Adrenal gland (tissue), 12 donors: ENCODE data around the gene CCR7. TPM values are rescaled to one million over a fixed set of nuclear protein-coding genes. Genes with fewer than 3 reads are reported as not detected.
"Not testable (repeated sequence)": the region's sequence is repeated elsewhere in the genome, so short reads cannot be mapped to it uniquely, and the experiment has no call there.

Experiments used
- DNase-seq, 7 donors: peaks; one replicate each; pipeline ENCODE4 v3.0.0-alpha.2; 2019 to 2020
- H3K27ac ChIP-seq, 5 donors: fragments of 200-600 bp; sonication (generic) in 4 of 5; 1 replicate in 3 of 5; 2 replicates in 2 of 5; pipeline versions ENCODE4 v1.5.1 to v1.8.0; 2016 to 2020; ENCODE audit warnings: mild to moderate bottlenecking in 1 of 5
- H3K27me3 ChIP-seq: fragments of 200-600 bp; 2 replicates; pipeline ENCODE4 v1.8.0; 2021
- H3K36me3 ChIP-seq, 2 donors: fragments of 200-600 bp; replicated peaks in 1 of 2; 1 replicate in 1 of 2; 2 replicates in 1 of 2; pipeline versions ENCODE4 v1.5.1 to v1.8.0; 2018 to 2022
- H3K4me1 ChIP-seq, 2 donors: fragments of 200-600 bp; replicated peaks in 1 of 2; 1 replicate in 1 of 2; 2 replicates in 1 of 2; pipeline versions ENCODE4 v1.5.1 to v1.8.0; 2018 to 2021
- H3K4me3 ChIP-seq, 4 donors: fragments of 200-600 bp; sonication (generic) in 3 of 4; one replicate each; pipeline ENCODE4 v1.5.1; 2016 to 2018
- H3K9me3 ChIP-seq, 3 donors: fragments of 200-600 bp; sonication (generic) in 1 of 3; replicated peaks in 1 of 3; 1 replicate in 2 of 3; 2 replicates in 1 of 3; pipeline versions ENCODE4 v1.5.1 to v1.8.0; 2016 to 2021
- CTCF ChIP-seq, 6 experiments: fragments of 450-650 bp in 4 of 6; fragments of 200-600 bp in 2 of 6; sonication (generic) in 1 of 6; IDR thresholded peaks; 1 replicate in 5 of 6; 2 replicates in 1 of 6; pipeline versions ENCODE4 v1.5.1 to v1.8.0; 2016 to 2021; ENCODE audit warnings: antibody characterized with exemption in 6 of 6, mild to moderate bottlenecking in 2 of 6, moderate library complexity in 1 of 6
- POLR2A ChIP-seq, 2 donors: fragments of 450-650 bp; IDR thresholded peaks; one replicate each; pipeline ENCODE4 v1.6.1; 2017; ENCODE audit warnings: antibody characterized with exemption in 2 of 2, mild to moderate bottlenecking in 2 of 2, moderate library complexity in 1 of 2
- WGBS, 4 donors: extraction: QIAGEN DNeasy Blood & Tissue Kit in 2 of 4; methylation state at CpG; one replicate each; pipeline versions ENCODE4 v1.1.5 to v1.1.7; 2013 to 2017; 5-methylcytosine and 5-hydroxymethylcytosine counted together
- intact Hi-C, 2 donors: fragments of 100-400 bp; cut with DNase I; formaldehyde crosslinking; loops; one replicate each; pipeline versions ENCODE4 v1.14.1 to v1.15.0; 2022 to 2023
- polyA plus RNA-seq, 3 donors: library from polyadenylated mRNA; stranded (reverse); fragments of 200-250 nt in 2 of 3; fragments of 350-450 nt in 1 of 3; fragmentation: Illumina TruSeq in 1 of 3; extraction: RNeasy Lipid Tissue Mini Kit (QIAGEN cat#74804) in 1 of 3; gene quantifications; one replicate each; pipeline ENCODE4 v1.2.3, GENCODE V29; 2013 to 2014
- total RNA-seq, 9 donors: library from RNA; depleted of rRNA in 4 of 9; stranded (reverse); fragments of >200 nt in 4 of 9; fragments of 120-200 nt in 1 of 9; fragmentation: NEBNext Ultra II Directional in 1 of 9; extraction: Animal tissue kit (Norgen Biotek cat#: 25700) in 1 of 9; gene quantifications; one replicate each; pipeline versions ENCODE4 v1.1.0 to v1.2.4, GENCODE V29; 2013 to 2023
- donor health status: healthy with polysubstance abuse.
- donor health status: Bipolar disorder and iron deficiency.
- donor health status: DM: yes; HTN: yes; CAD: no.
- donor health status: DM: no; HTN: no; CAD: no.
- donor health status: DM: no; HTN: no; CAD: no.
- donor health status: DM: yes; HTN: yes; CAD: no.

The CCR7 gene
- total and polyA plus RNA-seq, 12 donors, result 0.06 to 1.0 (median 0.35) TPM; not detected in 2

GRCh38 chr17:40574292-40574691 lies 9.0 kb upstream of the CCR7 start:
- no peak for TF ChIP-seq POLR2A (IDR thresholded peaks at IDR 0.05)
- no peak for TF ChIP-seq CTCF (IDR thresholded peaks at IDR 0.05)
- intact Hi-C loops, result no loop called here

GRCh38 chr17:40572245-40572993 lies 7.1 kb upstream of the CCR7 start:
- H3K4me1 ChIP-seq, H3K36me3 ChIP-seq, intact Hi-C loops, H3K4me3 ChIP-seq, H3K27ac ChIP-seq, H3K27me3 ChIP-seq, DNase-seq: not testable (repeated sequence)
- 44 to 64% (median 56%) methylated on average over 3 of the region's 3 CpGs for WGBS, 4 donors
- H3K9me3 ChIP-seq, result peaks cover 0 to 10% (median 0%) of the 10 kb centered on the region in 3 donors

More at GRCh38 chr17:40574292-40574691, 9.0 kb upstream of the CCR7 start:
- Histone ChIP-seq H3K9me3 (peaks cover 0 to 10% (median 0%) of the 10 kb centered on the region in 3 donors), H3K27me3 (no peaks in the 10 kb centered on the region), H3K36me3 (no peaks in the 10 kb centered on the region), H3K4me3 (no peak overlapping the region), H3K27ac (no peak overlapping the region), H3K4me1 (no peaks in the 10 kb centered on the region)
- DNase-seq, result no peak

- Histone ChIP-seq H3K36me3 (no peaks in the 10 kb centered on the region), H3K4me1 (no peaks in the 10 kb centered on the region), H3K27me3 (no peaks in the 10 kb centered on the region), H3K27ac (no peak overlapping the region), H3K4me3 (no peak overlapping the region), H3K9me3 (no peaks in the 10 kb centered on the region)
- 65 to 78% (median 68%) methylated on average over 3 to 7 of the region's 7 CpGs for WGBS, 4 donors
- DNase-seq, result no peak
- intact Hi-C loops, result loop anchor here in 1 of 2 donors (10.0 kb wide), 1 partner anchor 123 kb away; the partner anchor contains the start of gene IGFBP4
- TF ChIP-seq CTCF (IDR thresholded peaks at IDR 0.05) (no peak), POLR2A (IDR thresholded peaks at IDR 0.05) (no peak)
These were observed 3.0 kb upstream of the CCR7 start for GRCh38 chr17:40568074-40568836.

GRCh38 chr17:40567377-40567776 lies 2.1 kb upstream of the CCR7 start:
- Histone ChIP-seq H3K9me3 (no peaks in the 10 kb centered on the region), H3K4me1 (no peaks in the 10 kb centered on the region), H3K27me3 (no peaks in the 10 kb centered on the region), H3K4me3 (no peak overlapping the region), H3K27ac (no peak overlapping the region), H3K36me3 (no peaks in the 10 kb centered on the region)
- TF ChIP-seq POLR2A (IDR thresholded peaks at IDR 0.05), result no peak
- no peak for TF ChIP-seq CTCF (IDR thresholded peaks at IDR 0.05)
- no peak for DNase-seq
- intact Hi-C loops, result loop anchor here in 1 of 2 donors (10.0 kb wide), 1 partner anchor 123 kb away; the partner anchor contains the start of gene IGFBP4
- WGBS, 4 donors, result 86 to 90% (median 86%) methylated on average over 2 of the region's 2 CpGs
